ENCODE measurements around the gene RPL10A. TPM values are rescaled to one million over a fixed set of nuclear protein-coding genes. Genes with fewer than 3 reads are reported as not detected.
A peak's percentile ranks its signal among the peaks of the same experiment; 100 is the strongest.

The RPL10A gene
- total and polyA plus RNA-seq, 2 of the 13 experiments (the other 11 are each of a cell fraction or from before 2014, with no cell fraction given) = 1,854 to 2,726 TPM

- peak in 1 of 2 experiments; percentile 36; a peak in 1 of 4 replicates for TF ChIP-seq HMGXB4 (CRISPR knock-in tag; IDR thresholded peaks at IDR 0.05; ENCODE audit: borderline replicate concordance in 1 of 2, low read depth in 1 of 2)
- no peak for TF ChIP-seq NFKBIZ (CRISPR knock-in tag; IDR thresholded peaks at IDR 0.05)
- TF ChIP-seq NFRKB (IDR thresholded peaks at IDR 0.05) = no peak
- no peak for TF ChIP-seq ZNF432 (CRISPR knock-in tag; IDR thresholded peaks at IDR 0.05; ENCODE audit: borderline replicate concordance)
- TF ChIP-seq SMAD3 (CRISPR knock-in tag; IDR thresholded peaks at IDR 0.05) = 0 out of 2 replicates have a peak, but pooled peaks have one; percentile 31
- no peak for TF ChIP-seq MTERF4 (CRISPR knock-in tag; IDR thresholded peaks at IDR 0.05)
- no peak for TF ChIP-seq CSRNP1 (CRISPR knock-in tag; IDR thresholded peaks at IDR 0.05)
- TF ChIP-seq IRF2 (CRISPR knock-in tag; IDR thresholded peaks at IDR 0.05) = peak; percentile 41; the same call in 1 of the 2 replicates
- no peak for TF ChIP-seq MXD4 (CRISPR knock-in tag; IDR thresholded peaks at IDR 0.05)
- TF ChIP-seq MYC (CRISPR knock-in tag; IDR thresholded peaks at IDR 0.05; ENCODE audit: borderline replicate concordance) = no peak
- TF ChIP-seq ZNF788 (CRISPR knock-in tag; IDR thresholded peaks at IDR 0.05; ENCODE audit: borderline replicate concordance) = no peak
- TF ChIP-seq ZGPAT (CRISPR knock-in tag; IDR thresholded peaks at IDR 0.05) = no peak; the same call in 1 of the 2 replicates
- peak; percentile 52 for TF ChIP-seq RXRB (CRISPR knock-in tag; IDR thresholded peaks at IDR 0.05; ENCODE audit: borderline replicate concordance)
- TF ChIP-seq SOX6 (IDR thresholded peaks at IDR 0.05) = no peak
- peak; percentile 35; the same call in 1 of the 2 replicates for TF ChIP-seq SOX6 (CRISPR knock-in tag; IDR thresholded peaks at IDR 0.05)
- TF ChIP-seq PAWR (CRISPR knock-in tag; IDR thresholded peaks at IDR 0.05; ENCODE audit: borderline replicate concordance) = no peak
- TF ChIP-seq ZNF460 (CRISPR knock-in tag; IDR thresholded peaks at IDR 0.05; ENCODE audit: borderline replicate concordance) = peak; percentile 96
- TF ChIP-seq ZNF598 (CRISPR knock-in tag; IDR thresholded peaks at IDR 0.05; ENCODE audit: borderline replicate concordance) = 0 out of 2 replicates have a peak, but pooled peaks have one; percentile 37
- 0 out of 2 replicates have a peak, but pooled peaks have one; percentile 42 for TF ChIP-seq ZNF878 (CRISPR knock-in tag; IDR thresholded peaks at IDR 0.05)
- no peak for TF ChIP-seq CREM (IDR thresholded peaks at IDR 0.05)
- no peak for TF ChIP-seq CREM (CRISPR knock-in tag; IDR thresholded peaks at IDR 0.05)
- no peak; the same call in 1 of the 2 replicates for TF ChIP-seq KLF15 (CRISPR knock-in tag; IDR thresholded peaks at IDR 0.05; ENCODE audit: borderline replicate concordance)
- TF ChIP-seq TP53 (CRISPR knock-in tag; conservative IDR thresholded peaks at IDR 0.05) = no peak
- no peak for TF ChIP-seq STAT5B (CRISPR knock-in tag; IDR thresholded peaks at IDR 0.05)
- no peak for TF ChIP-seq ZC3H4 (CRISPR knock-in tag; IDR thresholded peaks at IDR 0.05; ENCODE audit: borderline replicate concordance)
- peak; percentile 16; the same call in 1 of the 2 replicates for TF ChIP-seq YEATS2 (CRISPR knock-in tag; IDR thresholded peaks at IDR 0.05; ENCODE audit: borderline replicate concordance)
Measured at GRCh38 chr6:35449287-35449881, 18.8 kb upstream of the RPL10A start (continued).
